Trophoblast cell (in vitro differentiated cells and primary cell): Measurements from ENCODE around the gene MRPL28.
A peak's percentile ranks its signal among the peaks of the same experiment; 100 is the strongest.
"Not testable (repeated sequence)": the region's sequence is repeated elsewhere in the genome, so short reads cannot be mapped to it uniquely, and the experiment has no call there.

ENCODE experiments used
- DNase-seq, 2 donors: peaks; one replicate each; pipeline ENCODE4 v3.0.0-alpha.2; 2016
- H2AFZ ChIP-seq: 2 replicates; pipeline ENCODE4 v1.6.1; 2013; ENCODE audit warnings: low read length, moderate library complexity, mild to moderate bottlenecking; ENCODE audit not compliant: insufficient read depth, poor library complexity
- H2AK5ac ChIP-seq: 2 replicates; pipeline ENCODE4 v1.6.1; 2013; ENCODE audit warnings: mild to moderate bottlenecking, low read length
- H2BK120ac ChIP-seq: 2 replicates; pipeline ENCODE4 v1.6.1; 2013; ENCODE audit warnings: low read length, mild to moderate bottlenecking, moderate library complexity; ENCODE audit not compliant: insufficient read depth, poor library complexity
- H2BK12ac ChIP-seq: 2 replicates; pipeline ENCODE4 v1.6.1; 2013; ENCODE audit warnings: mild to moderate bottlenecking, low read length, moderate library complexity
- H2BK5ac ChIP-seq: 2 replicates; pipeline ENCODE4 v1.6.1; 2013; ENCODE audit warnings: low read length, low read depth, moderate library complexity, mild to moderate bottlenecking; ENCODE audit not compliant: poor library complexity
- H3K14ac ChIP-seq: 2 replicates; pipeline ENCODE4 v1.6.1; 2013; ENCODE audit warnings: mild to moderate bottlenecking, low read length
- H3K18ac ChIP-seq: 2 replicates; pipeline ENCODE4 v1.6.1; 2013; ENCODE audit warnings: mild to moderate bottlenecking, low read length
- H3K23ac ChIP-seq: 2 replicates; pipeline ENCODE4 v1.6.1; 2013; ENCODE audit warnings: low read length
- H3K27ac ChIP-seq: 2 replicates; pipeline ENCODE4 v1.5.1; 2013; ENCODE audit warnings: low read depth, mild to moderate bottlenecking, inconsistent platforms, low read length, moderate library complexity
- H3K27me3 ChIP-seq: 2 replicates; pipeline ENCODE4 v1.6.1; 2013; ENCODE audit warnings: inconsistent platforms, mild to moderate bottlenecking, low read length, moderate library complexity; ENCODE audit not compliant: insufficient read depth
- H3K36me3 ChIP-seq, 2 experiments: 1 replicate in 1 of 2; 2 replicates in 1 of 2; pipeline ENCODE4 v1.6.1; 2013; ENCODE audit warnings: low read length in 2 of 2, mild to moderate bottlenecking in 2 of 2, moderate library complexity in 1 of 2; ENCODE audit not compliant: insufficient read depth in 2 of 2, control insufficient read depth in 1 of 2
- H3K4ac ChIP-seq: 2 replicates; pipeline ENCODE4 v1.6.1; 2013; ENCODE audit warnings: low read depth, mild to moderate bottlenecking, low read length, moderate library complexity
- H3K4me1 ChIP-seq, 2 experiments: 1 replicate in 1 of 2; 2 replicates in 1 of 2; pipeline ENCODE4 v1.6.1; 2013; ENCODE audit warnings: low read length in 2 of 2, mild to moderate bottlenecking in 2 of 2, moderate library complexity in 1 of 2; ENCODE audit not compliant: insufficient read depth in 2 of 2, control insufficient read depth in 1 of 2
- H3K4me2 ChIP-seq: 2 replicates; pipeline ENCODE4 v1.6.1; 2013; ENCODE audit warnings: inconsistent platforms, mild to moderate bottlenecking, low read length, moderate library complexity
- H3K4me3 ChIP-seq: 2 replicates; pipeline ENCODE4 v1.5.1; 2013; ENCODE audit warnings: mild to moderate bottlenecking, low read depth, low read length, inconsistent platforms
- H3K79me1 ChIP-seq: one replicate; pipeline ENCODE4 v1.6.1; 2013; ENCODE audit warnings: low read length
- H3K79me2 ChIP-seq: 2 replicates; pipeline ENCODE4 v1.6.1; 2013; ENCODE audit warnings: low read length, mild to moderate bottlenecking; ENCODE audit not compliant: control insufficient read depth, insufficient read depth, poor library complexity
- H3K9ac ChIP-seq: 2 replicates; pipeline ENCODE4 v1.6.1; 2013; ENCODE audit warnings: mild to moderate bottlenecking, low read length
- H3K9me3 ChIP-seq: 2 replicates; pipeline ENCODE4 v1.6.1; 2013; ENCODE audit warnings: low read depth, mild to moderate bottlenecking, control low read depth, inconsistent platforms, low read length; ENCODE audit not compliant: insufficient read depth
- H4K12ac ChIP-seq: 2 replicates; pipeline ENCODE4 v1.6.1; 2013; ENCODE audit warnings: low read depth, mild to moderate bottlenecking, low read length, moderate library complexity
- H4K8ac ChIP-seq: 2 replicates; pipeline ENCODE4 v1.6.1; 2013; ENCODE audit warnings: low read depth, mild to moderate bottlenecking, low read length, moderate library complexity
- H4K91ac ChIP-seq: one replicate; pipeline ENCODE4 v1.6.1; 2013; ENCODE audit warnings: low read depth, mild to moderate bottlenecking, low read length, moderate library complexity
- WGBS: extraction: QIAGEN DNeasy Blood & Tissue Kit; methylation state at CpG from one replicate; pipeline ENCODE4 v1.1.7; 2013; ENCODE audit warnings: missing lambda C conversion rate; ENCODE audit not compliant: insufficient read length, insufficient coverage; ENCODE audit errors: extremely low coverage; 5-methylcytosine and 5-hydroxymethylcytosine counted together

MRPL28 gene

GRCh38 chr16:362702-362999 is 7.7 kb downstream of the MRPL28 start:
- not testable (repeated sequence) for H3K14ac ChIP-seq, H4K91ac ChIP-seq, H3K79me1 ChIP-seq, H3K4ac ChIP-seq, H3K4me3 ChIP-seq, H3K27me3 ChIP-seq, DNase-seq, H2BK5ac ChIP-seq, H2BK12ac ChIP-seq, H3K79me2 ChIP-seq, H3K18ac ChIP-seq, H2AFZ ChIP-seq, H3K27ac ChIP-seq, H3K9ac ChIP-seq, H3K4me2 ChIP-seq, H3K23ac ChIP-seq, H2BK120ac ChIP-seq, H2AK5ac ChIP-seq, H3K9me3 ChIP-seq, H4K12ac ChIP-seq, H4K8ac ChIP-seq, H3K4me1 ChIP-seq
- H3K36me3 ChIP-seq = peaks cover 16% of the 10 kb centered on the region in 2 experiments
- no CpG with 5 or more reads among the region's 24 CpGs for WGBS

GRCh38 chr16:361872-362701 is 8.3 kb downstream of the MRPL28 start:
- Histone ChIP-seq H3K4me1 (peaks cover 0 to 4% of the 10 kb centered on the region in 2 experiments), H3K27ac (no peak overlapping the region), H2AFZ (no peak overlapping the region), H3K9me3 (no peaks in the 10 kb centered on the region), H3K79me2 (no peaks in the 10 kb centered on the region), H4K12ac (no peak overlapping the region), H3K4ac (no peak overlapping the region), H3K79me1 (no peaks in the 10 kb centered on the region), H2AK5ac (no peak overlapping the region), H3K4me3 (no peak overlapping the region), H4K91ac (no peak overlapping the region), H3K14ac (no peak overlapping the region), H3K23ac (no peak overlapping the region), H3K36me3 (peaks cover 10% of the 10 kb centered on the region in 2 experiments), H2BK5ac (no peak overlapping the region), H2BK12ac (no peak overlapping the region), H3K9ac (no peak overlapping the region), H3K18ac (no peak overlapping the region), H2BK120ac (no peak overlapping the region), H3K4me2 (no peak overlapping the region), H3K27me3 (no peaks in the 10 kb centered on the region), H4K8ac (no peak overlapping the region)
- no CpG with 5 or more reads among the region's 30 CpGs for WGBS
- DNase-seq = peak; percentile 85 to 94

GRCh38 chr16:361341-361871 is 8.9 kb downstream of the MRPL28 start:
- H2AFZ ChIP-seq = no peak overlapping the region
- no CpG with 5 or more reads among the region's 30 CpGs for WGBS
- no peak overlapping the region for H2AK5ac ChIP-seq
- H3K9ac ChIP-seq = no peak overlapping the region
- no peak overlapping the region for H3K18ac ChIP-seq
- no peak overlapping the region for H3K23ac ChIP-seq
- H2BK120ac ChIP-seq = no peak overlapping the region
- H3K4me2 ChIP-seq = no peak overlapping the region
- H4K8ac ChIP-seq = no peak overlapping the region
- H2BK5ac ChIP-seq = no peak overlapping the region
- no peak overlapping the region for H3K27ac ChIP-seq
- no peak overlapping the region for H4K91ac ChIP-seq
- no peak overlapping the region for H3K4ac ChIP-seq
- no peaks in the 10 kb centered on the region for H3K27me3 ChIP-seq
- no peaks in the 10 kb centered on the region for H3K79me2 ChIP-seq
- peaks cover 3 to 4% of the 10 kb centered on the region in 2 experiments for H3K36me3 ChIP-seq
- H3K9me3 ChIP-seq = no peaks in the 10 kb centered on the region
- H3K4me1 ChIP-seq = peaks cover 0 to 4% of the 10 kb centered on the region in 2 experiments
- no peak overlapping the region for H3K14ac ChIP-seq
- no peaks in the 10 kb centered on the region for H3K79me1 ChIP-seq
- no peak overlapping the region for H4K12ac ChIP-seq
- H3K4me3 ChIP-seq = no peak overlapping the region
- DNase-seq = no peak
- no peak overlapping the region for H2BK12ac ChIP-seq

GRCh38 chr16:360698-361336 is 9.5 kb downstream of the MRPL28 start:
- Histone ChIP-seq H3K4me3 (no peak overlapping the region), H4K91ac (no peak overlapping the region), H2AK5ac (no peak overlapping the region), H3K79me1 (no peaks in the 10 kb centered on the region), H4K12ac (no peak overlapping the region), H3K27ac (no peak overlapping the region), H3K9ac (no peak overlapping the region), H3K18ac (no peak overlapping the region), H4K8ac (no peak overlapping the region), H3K4ac (no peak overlapping the region), H3K36me3 (no peaks in the 10 kb centered on the region), H2AFZ (no peak overlapping the region), H2BK120ac (no peak overlapping the region), H3K4me1 (peaks cover 0 to 4% of the 10 kb centered on the region in 2 experiments), H3K27me3 (no peaks in the 10 kb centered on the region), H3K79me2 (no peaks in the 10 kb centered on the region), H3K14ac (no peak overlapping the region), H2BK12ac (no peak overlapping the region), H2BK5ac (no peak overlapping the region), H3K23ac (no peak overlapping the region), H3K9me3 (no peaks in the 10 kb centered on the region), H3K4me2 (no peak overlapping the region)
- no peak for DNase-seq
- no CpG with 5 or more reads among the region's 47 CpGs for WGBS
